ENCODE data around the gene OSBP.

DNA sequence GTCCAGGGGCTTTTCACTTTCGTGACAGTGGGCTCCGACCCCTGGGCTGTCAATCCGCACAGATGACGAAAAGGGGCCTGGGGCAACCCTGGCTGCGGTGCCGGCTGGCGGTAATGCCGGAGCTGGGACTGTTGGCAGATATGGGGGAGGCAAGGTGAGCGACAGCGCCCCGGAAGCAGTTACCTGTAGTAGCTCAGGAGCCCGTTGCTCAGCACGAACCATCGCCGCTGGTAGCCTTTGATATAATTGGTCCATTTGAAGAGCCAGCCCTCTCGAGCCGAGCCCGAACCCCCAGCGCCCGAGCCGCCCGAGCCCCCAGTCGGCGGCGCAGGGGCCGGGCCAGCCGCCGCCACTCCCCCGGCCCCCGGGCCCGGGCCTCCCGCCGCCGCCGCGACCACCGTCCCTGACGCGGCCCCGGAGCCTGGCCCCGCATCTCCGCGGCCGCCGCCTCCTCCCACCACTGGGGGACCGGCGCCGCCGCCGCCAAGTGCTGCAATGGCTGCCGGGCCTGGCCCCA, 396 bp downstream of the OSBP start:
- TF ChIP-seq POLR2AphosphoS5 (IDR thresholded peaks at IDR 0.05): no peak
- TF ChIP-seq POLR2A (IDR thresholded peaks at IDR 0.05): no peak
- TF ChIP-seq, protein P1, sequence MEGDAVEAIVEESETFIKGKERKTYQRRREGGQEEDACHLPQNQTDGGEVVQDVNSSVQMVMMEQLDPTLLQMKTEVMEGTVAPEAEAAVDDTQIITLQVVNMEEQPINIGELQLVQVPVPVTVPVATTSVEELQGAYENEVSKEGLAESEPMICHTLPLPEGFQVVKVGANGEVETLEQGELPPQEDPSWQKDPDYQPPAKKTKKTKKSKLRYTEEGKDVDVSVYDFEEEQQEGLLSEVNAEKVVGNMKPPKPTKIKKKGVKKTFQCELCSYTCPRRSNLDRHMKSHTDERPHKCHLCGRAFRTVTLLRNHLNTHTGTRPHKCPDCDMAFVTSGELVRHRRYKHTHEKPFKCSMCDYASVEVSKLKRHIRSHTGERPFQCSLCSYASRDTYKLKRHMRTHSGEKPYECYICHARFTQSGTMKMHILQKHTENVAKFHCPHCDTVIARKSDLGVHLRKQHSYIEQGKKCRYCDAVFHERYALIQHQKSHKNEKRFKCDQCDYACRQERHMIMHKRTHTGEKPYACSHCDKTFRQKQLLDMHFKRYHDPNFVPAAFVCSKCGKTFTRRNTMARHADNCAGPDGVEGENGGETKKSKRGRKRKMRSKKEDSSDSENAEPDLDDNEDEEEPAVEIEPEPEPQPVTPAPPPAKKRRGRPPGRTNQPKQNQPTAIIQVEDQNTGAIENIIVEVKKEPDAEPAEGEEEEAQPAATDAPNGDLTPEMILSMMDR (IDR thresholded peaks at IDR 0.05): peak in 1 of 3 donors; percentile 25
